Measurements from ENCODE around the gene OLIG1. TPM values are rescaled to one million over a fixed set of nuclear protein-coding genes. Genes with fewer than 3 reads are reported as not detected.

The OLIG1 gene
- total and polyA plus RNA-seq, 2 donors from 2014 or later, result 1.5 to 18.2 TPM

DNA sequence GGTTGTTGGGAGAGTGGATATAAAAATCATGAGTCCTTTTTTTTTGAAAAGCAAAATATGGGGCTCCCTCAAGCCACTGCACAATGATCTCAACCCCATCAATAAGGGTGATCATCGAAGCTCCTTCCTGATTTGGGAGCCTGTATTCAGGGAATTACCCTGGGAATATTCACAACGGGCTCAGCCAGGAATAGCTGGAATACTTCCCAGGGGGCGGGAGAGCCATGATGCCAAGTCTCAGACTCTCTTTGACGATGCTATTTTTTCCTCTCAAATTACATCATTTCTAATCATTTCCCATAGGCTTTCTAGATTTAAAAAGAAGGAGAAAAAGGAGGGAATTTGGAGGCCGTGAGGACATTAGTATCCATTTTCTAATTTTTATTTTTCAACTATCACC is 18.4 kb downstream of the OLIG1 start:
- no peak for DNase-seq
- FAIRE-seq, result no peak
- Histone ChIP-seq H3K4me1 (ENCODE audit: control insufficient read depth in 2 of 3, insufficient read depth in 2 of 3, low read depth in 1 of 3, low read length in 3 of 3) (no peaks in the 10 kb centered on the region), H3K27me3 (ENCODE audit: control insufficient read depth, insufficient read depth, low read length) (no peaks in the 10 kb centered on the region), H3K9ac (ENCODE audit: low read length in 3 of 3) (no peak overlapping the region), H3K9me3 (ENCODE audit: control insufficient read depth in 2 of 3, insufficient read depth in 1 of 3, low read length in 3 of 3) (no peaks in the 10 kb centered on the region), H3K4me3 (ENCODE audit: low read length in 3 of 3) (no peak overlapping the region), H3K36me3 (ENCODE audit: control insufficient read depth in 2 of 3, insufficient read depth in 3 of 3, low read length in 3 of 3) (no peaks in the 10 kb centered on the region), H3K27ac (ENCODE audit: low read depth in 2 of 2, low read length in 2 of 2) (no peak overlapping the region)
- TF ChIP-seq, protein P1, sequence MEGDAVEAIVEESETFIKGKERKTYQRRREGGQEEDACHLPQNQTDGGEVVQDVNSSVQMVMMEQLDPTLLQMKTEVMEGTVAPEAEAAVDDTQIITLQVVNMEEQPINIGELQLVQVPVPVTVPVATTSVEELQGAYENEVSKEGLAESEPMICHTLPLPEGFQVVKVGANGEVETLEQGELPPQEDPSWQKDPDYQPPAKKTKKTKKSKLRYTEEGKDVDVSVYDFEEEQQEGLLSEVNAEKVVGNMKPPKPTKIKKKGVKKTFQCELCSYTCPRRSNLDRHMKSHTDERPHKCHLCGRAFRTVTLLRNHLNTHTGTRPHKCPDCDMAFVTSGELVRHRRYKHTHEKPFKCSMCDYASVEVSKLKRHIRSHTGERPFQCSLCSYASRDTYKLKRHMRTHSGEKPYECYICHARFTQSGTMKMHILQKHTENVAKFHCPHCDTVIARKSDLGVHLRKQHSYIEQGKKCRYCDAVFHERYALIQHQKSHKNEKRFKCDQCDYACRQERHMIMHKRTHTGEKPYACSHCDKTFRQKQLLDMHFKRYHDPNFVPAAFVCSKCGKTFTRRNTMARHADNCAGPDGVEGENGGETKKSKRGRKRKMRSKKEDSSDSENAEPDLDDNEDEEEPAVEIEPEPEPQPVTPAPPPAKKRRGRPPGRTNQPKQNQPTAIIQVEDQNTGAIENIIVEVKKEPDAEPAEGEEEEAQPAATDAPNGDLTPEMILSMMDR (IDR thresholded peaks at IDR 0.05; ENCODE audit: borderline replicate concordance, extremely low read depth, insufficient read depth), result no peak
- intact Hi-C loops (cut with DNase I), result no loop called here

GRCh38 chr21:33089395-33090119 is 19.6 kb downstream of the OLIG1 start:
- no peak overlapping the region for H3K4me3 ChIP-seq (ENCODE audit: low read length in 3 of 3)
- DNase-seq, result no peak
- no peaks in the 10 kb centered on the region for H3K27me3 ChIP-seq (ENCODE audit: control insufficient read depth, insufficient read depth, low read length)
- no peaks in the 10 kb centered on the region for H3K4me1 ChIP-seq (ENCODE audit: control insufficient read depth in 2 of 3, insufficient read depth in 2 of 3, low read depth in 1 of 3, low read length in 3 of 3)
- H3K9ac ChIP-seq (ENCODE audit: low read length in 3 of 3), result no peak overlapping the region
- no peaks in the 10 kb centered on the region for H3K9me3 ChIP-seq (ENCODE audit: control insufficient read depth in 2 of 3, insufficient read depth in 1 of 3, low read length in 3 of 3)
- no peak for FAIRE-seq
- H3K27ac ChIP-seq (ENCODE audit: low read depth in 2 of 2, low read length in 2 of 2), result no peak overlapping the region
- H3K36me3 ChIP-seq (ENCODE audit: control insufficient read depth in 2 of 3, insufficient read depth in 3 of 3, low read length in 3 of 3), result no peaks in the 10 kb centered on the region
- TF ChIP-seq, protein P1 (IDR thresholded peaks at IDR 0.05; ENCODE audit: borderline replicate concordance, extremely low read depth, insufficient read depth), result no peak
- intact Hi-C loops (cut with DNase I), result no loop called here

DNA sequence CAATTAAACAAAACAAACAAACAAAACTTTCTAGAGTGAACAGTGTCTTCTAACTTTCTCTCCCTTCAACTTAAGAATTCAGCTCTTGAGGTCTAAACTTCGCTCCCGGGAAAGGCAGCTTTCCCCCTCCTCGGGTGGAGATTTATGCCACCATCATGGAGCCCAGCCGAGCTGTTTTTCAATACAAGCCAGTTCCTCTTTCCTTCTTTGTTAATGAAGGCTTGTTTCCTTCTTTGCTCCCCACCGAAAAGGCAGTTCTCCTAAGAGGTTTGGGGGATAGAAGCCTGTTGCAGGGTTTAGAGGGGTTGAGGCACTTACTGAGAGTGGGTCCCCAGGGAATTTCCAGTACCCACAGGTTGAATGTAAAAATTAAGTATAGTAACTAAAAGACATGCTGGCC is 26.5 kb downstream of the OLIG1 start:
- TF ChIP-seq, protein P1 (IDR thresholded peaks at IDR 0.05; ENCODE audit: borderline replicate concordance, extremely low read depth, insufficient read depth), result no peak
- H3K27ac ChIP-seq (ENCODE audit: low read depth in 2 of 2, low read length in 2 of 2), result no peak overlapping the region
- FAIRE-seq (no peak), DNase-seq (no peak)
- no peaks in the 10 kb centered on the region for H3K36me3 ChIP-seq (ENCODE audit: control insufficient read depth in 2 of 3, insufficient read depth in 3 of 3, low read length in 3 of 3)
- no peaks in the 10 kb centered on the region for H3K27me3 ChIP-seq (ENCODE audit: control insufficient read depth, insufficient read depth, low read length)
- no peaks in the 10 kb centered on the region for H3K9me3 ChIP-seq (ENCODE audit: control insufficient read depth in 2 of 3, insufficient read depth in 1 of 3, low read length in 3 of 3)
- H3K4me1 ChIP-seq (ENCODE audit: control insufficient read depth in 2 of 3, insufficient read depth in 2 of 3, low read depth in 1 of 3, low read length in 3 of 3), result no peaks in the 10 kb centered on the region
- H3K9ac ChIP-seq (ENCODE audit: low read length in 3 of 3), result no peak overlapping the region
- intact Hi-C loops (cut with DNase I), result no loop called here
- H3K4me3 ChIP-seq (ENCODE audit: low read length in 3 of 3), result no peak overlapping the region

- H3K36me3 ChIP-seq (ENCODE audit: control insufficient read depth in 2 of 3, insufficient read depth in 3 of 3, low read length in 3 of 3), result no peaks in the 10 kb centered on the region
- intact Hi-C loops (cut with DNase I), result no loop called here
- no peak overlapping the region for H3K27ac ChIP-seq (ENCODE audit: low read depth in 2 of 2, low read length in 2 of 2)
- TF ChIP-seq, protein P1 (IDR thresholded peaks at IDR 0.05; ENCODE audit: borderline replicate concordance, extremely low read depth, insufficient read depth), result no peak
- no peak overlapping the region for H3K9ac ChIP-seq (ENCODE audit: low read length in 3 of 3)
- no peaks in the 10 kb centered on the region for H3K9me3 ChIP-seq (ENCODE audit: control insufficient read depth in 2 of 3, insufficient read depth in 1 of 3, low read length in 3 of 3)
- no peaks in the 10 kb centered on the region for H3K4me1 ChIP-seq (ENCODE audit: control insufficient read depth in 2 of 3, insufficient read depth in 2 of 3, low read depth in 1 of 3, low read length in 3 of 3)
- no peak overlapping the region for H3K4me3 ChIP-seq (ENCODE audit: low read length in 3 of 3)
- DNase-seq, result no peak
- FAIRE-seq, result no peak
- peaks cover 2% of the 10 kb centered on the region for H3K27me3 ChIP-seq (ENCODE audit: control insufficient read depth, insufficient read depth, low read length)
These were observed 29.2 kb downstream of the OLIG1 start for GRCh38 chr21:33099131-33099530.
